Caco-2 (cell line): ENCODE measurements around the gene HOXB6. TPM values are rescaled to one million over a fixed set of nuclear protein-coding genes. Genes with fewer than 3 reads are reported as not detected.

Experiments
- BruUV-seq: library from RNA; stranded (reverse); fragments of 400-500 nt; replicated peaks from 2 replicates; lab custom pipeline; 2021; lab: Mats Ljungman, UMichigan
- CTCF ChIA-PET: fragments of 300-600 bp; sonication (Branson Sonifier 250); formaldehyde crosslinking; loops from one replicate; lab custom pipeline; 2022; ENCODE audit warnings: antibody characterized with exemption; lab: Charles Lee
- POLR2A ChIA-PET: fragments of 300-600 bp; sonication (Branson Sonifier 250); formaldehyde crosslinking; loops from one replicate; lab custom pipeline; 2022; ENCODE audit warnings: antibody characterized with exemption; lab: Charles Lee
- DNase-seq, 2 experiments: peaks; one replicate each; pipeline versions ENCODE4 v3.0.0 to v3.0.0-alpha.2; 2020 to 2022
- H3K27me3 ChIP-seq: replicated peaks from 2 replicates; pipeline ENCODE4 v1.6.0; 2011; ENCODE audit warnings: low read length; ENCODE audit not compliant: control insufficient read depth, insufficient read depth
- H3K36me3 ChIP-seq: 2 replicates; pipeline ENCODE4 v1.5.1; 2011; ENCODE audit warnings: low read length; ENCODE audit not compliant: control insufficient read depth, insufficient read depth
- H3K4me1 ChIP-seq: fragments of 250-450 bp; sonication (Bioruptor Pico); 2 replicates; pipeline ENCODE4 v1.5.1; 2020; ENCODE audit warnings: mild to moderate bottlenecking
- H3K4me3 ChIP-seq: 2 replicates; pipeline ENCODE4 v1.5.1; 2011; ENCODE audit warnings: low read depth, mild to moderate bottlenecking, control low read depth, low read length
- H3K9me3 ChIP-seq: fragments of 250-450 bp; sonication (Bioruptor Pico); 2 replicates; pipeline ENCODE4 v1.5.1; 2020; ENCODE audit warnings: mild to moderate bottlenecking, moderate library complexity
- H3K27ac Mint-ChIP-seq: one replicate; pipeline ENCODE4 v1.8.0; 2022; ENCODE audit warnings: mixed read lengths; ENCODE audit not compliant: unreplicated experiment
- H3K27me3 Mint-ChIP-seq: one replicate; pipeline ENCODE4 v1.8.0; 2022; ENCODE audit warnings: mixed read lengths; ENCODE audit not compliant: insufficient read depth, unreplicated experiment
- H3K36me3 Mint-ChIP-seq: one replicate; pipeline ENCODE4 v1.8.0; 2022; ENCODE audit warnings: mild to moderate bottlenecking, mixed read lengths; ENCODE audit not compliant: insufficient read depth, unreplicated experiment
- H3K4me1 Mint-ChIP-seq: one replicate; pipeline ENCODE4 v1.8.0; 2022; ENCODE audit warnings: low read depth, mixed read lengths; ENCODE audit not compliant: unreplicated experiment
- H3K4me3 Mint-ChIP-seq: one replicate; pipeline ENCODE4 v1.8.0; 2022; ENCODE audit warnings: mild to moderate bottlenecking, moderate library complexity, mixed read lengths; ENCODE audit not compliant: unreplicated experiment
- H3K9me3 Mint-ChIP-seq: one replicate; pipeline ENCODE4 v1.8.0; 2022; ENCODE audit warnings: mixed read lengths; ENCODE audit not compliant: unreplicated experiment
- intact Hi-C: fragments of 100-400 bp; cut with micrococcal nuclease; formaldehyde crosslinking; loops from one replicate; pipeline ENCODE4 v1.10.0; 2022; ENCODE audit not compliant: unreplicated experiment
- microRNA-seq: library from miRNA; unstranded; fragments of <30 nt; microRNA quantifications from one replicate; pipeline ENCODE4 v1.2.0, GENCODE V29; 2022
- total RNA-seq: library from RNA; stranded (reverse); gene quantifications from 2 replicates; pipeline ENCODE4 v1.2.3, GENCODE V29; 2022
- TF ChIP-seq, protein P1 (sequence below), 2 experiments: fragments of 200-600 bp in 1 of 2; IDR thresholded peaks; 1 replicate in 1 of 2; 2 replicates in 1 of 2; pipeline versions ENCODE4 v1.5.1 to v1.8.0; 2011 to 2022; ENCODE audit warnings: antibody characterized with exemption in 1 of 2, control low read depth in 1 of 2, inconsistent platforms in 1 of 2, low read depth in 1 of 2, low read length in 1 of 2, mild to moderate bottlenecking in 1 of 2, moderate library complexity in 1 of 2; ENCODE audit not compliant: insufficient read depth in 1 of 2, severe bottlenecking in 1 of 2, unreplicated experiment in 1 of 2

Gene HOXB6
- total RNA-seq, 1 experiment from 2014 or later: 1.9 TPM

DNA sequence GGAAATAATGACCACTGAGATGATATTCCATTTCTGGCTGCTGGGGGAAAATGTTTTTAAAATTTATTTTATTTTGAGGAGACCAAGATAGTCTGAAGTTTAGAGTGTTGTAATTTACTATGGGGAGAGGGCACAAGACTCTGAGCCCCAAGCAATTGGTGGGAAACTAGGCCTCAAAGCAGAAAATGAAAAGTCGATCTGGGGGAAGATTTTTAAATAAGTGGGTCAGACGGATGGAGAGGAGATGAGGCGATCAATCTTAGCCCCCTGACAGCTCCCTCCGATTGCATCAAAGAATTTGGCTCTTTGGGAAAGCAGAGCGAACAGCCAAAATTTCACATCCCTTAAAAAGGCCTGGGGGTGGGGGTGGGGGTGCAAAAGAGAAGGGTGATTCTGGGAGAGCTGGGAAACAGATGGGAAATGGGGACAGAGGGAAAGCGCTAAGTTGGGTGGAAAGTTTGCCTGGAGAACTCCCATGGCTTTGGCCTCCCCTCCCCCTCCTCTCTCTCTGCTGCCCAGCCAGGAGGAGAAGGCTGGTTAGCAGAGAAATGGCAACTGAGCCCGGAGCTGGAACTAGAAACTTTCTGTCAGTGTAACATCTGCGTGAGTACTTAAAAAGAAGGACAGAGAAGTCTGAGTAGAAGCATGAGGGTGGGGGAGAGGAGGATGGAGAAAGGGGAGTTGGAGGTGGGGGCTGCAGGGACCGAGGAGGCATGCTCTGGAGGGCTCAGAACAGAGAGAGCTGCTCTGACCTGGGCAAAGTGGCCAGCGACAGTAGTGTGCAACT, 58.5 kb downstream of the HOXB6 start:
- H3K9me3 Mint-ChIP-seq: no peaks in the 10 kb centered on the region
- H3K27me3 Mint-ChIP-seq: peaks cover 5% of the 10 kb centered on the region
- intact Hi-C loops: no loop called here
- H3K27me3 ChIP-seq: no peaks in the 10 kb centered on the region
- H3K4me1 ChIP-seq: peaks cover 10% of the 10 kb centered on the region; the same call in 1 of the 2 replicates
- no peak overlapping the region for H3K4me3 Mint-ChIP-seq
- no peak for DNase-seq
- H3K9me3 ChIP-seq: no peaks in the 10 kb centered on the region
- H3K36me3 ChIP-seq: no peaks in the 10 kb centered on the region
- POLR2A ChIA-PET: interaction anchor here (0.5 to 0.6 kb wide), 2 partner anchors 57 to 157 kb away, joined by 6 to 7 read pairs; no protein-coding TSS in a partner anchor
- CTCF ChIA-PET: interaction anchor here (0.8 to 1.6 kb wide), 6 partner anchors 28 to 56 kb away, joined by 3 to 17 read pairs (median 5); no protein-coding TSS in a partner anchor
- TF ChIP-seq, protein P1, sequence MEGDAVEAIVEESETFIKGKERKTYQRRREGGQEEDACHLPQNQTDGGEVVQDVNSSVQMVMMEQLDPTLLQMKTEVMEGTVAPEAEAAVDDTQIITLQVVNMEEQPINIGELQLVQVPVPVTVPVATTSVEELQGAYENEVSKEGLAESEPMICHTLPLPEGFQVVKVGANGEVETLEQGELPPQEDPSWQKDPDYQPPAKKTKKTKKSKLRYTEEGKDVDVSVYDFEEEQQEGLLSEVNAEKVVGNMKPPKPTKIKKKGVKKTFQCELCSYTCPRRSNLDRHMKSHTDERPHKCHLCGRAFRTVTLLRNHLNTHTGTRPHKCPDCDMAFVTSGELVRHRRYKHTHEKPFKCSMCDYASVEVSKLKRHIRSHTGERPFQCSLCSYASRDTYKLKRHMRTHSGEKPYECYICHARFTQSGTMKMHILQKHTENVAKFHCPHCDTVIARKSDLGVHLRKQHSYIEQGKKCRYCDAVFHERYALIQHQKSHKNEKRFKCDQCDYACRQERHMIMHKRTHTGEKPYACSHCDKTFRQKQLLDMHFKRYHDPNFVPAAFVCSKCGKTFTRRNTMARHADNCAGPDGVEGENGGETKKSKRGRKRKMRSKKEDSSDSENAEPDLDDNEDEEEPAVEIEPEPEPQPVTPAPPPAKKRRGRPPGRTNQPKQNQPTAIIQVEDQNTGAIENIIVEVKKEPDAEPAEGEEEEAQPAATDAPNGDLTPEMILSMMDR (IDR thresholded peaks at IDR 0.05; ENCODE audit: insufficient read depth in 1 of 2, low read depth in 1 of 2, low read length in 1 of 2, severe bottlenecking in 1 of 2, unreplicated experiment in 1 of 2): no peak
- no peaks in the 10 kb centered on the region for H3K36me3 Mint-ChIP-seq
- H3K4me1 Mint-ChIP-seq: peaks cover 11% of the 10 kb centered on the region
- no peak overlapping the region for H3K27ac Mint-ChIP-seq
- no peak overlapping the region for H3K4me3 ChIP-seq
- BruUV-seq: no TSS peak

Small RNA genes within 50 kb of the gene (microRNA-seq; reads per million reads assigned to microRNA genes)
- gene MIR196A1: 1.3 reads per million

Other genes starting within 250 kb of the HOXB6 start
- gene SKAP1, start 174.8 kb downstream of the HOXB6 start, total RNA-seq: 0.70 and 1.5 TPM in 2 replicates
- gene HOXB1, start 74.0 kb downstream of the HOXB6 start, total RNA-seq: not detected in 2 replicates
- gene HOXB2, start 59.9 kb downstream of the HOXB6 start, total RNA-seq: 0.65 and 1.1 TPM in 2 replicates
- gene HOXB4, start 26.6 kb downstream of the HOXB6 start, total RNA-seq: 3.4 and 3.9 TPM in 2 replicates
- gene HOXB3, start 14.7 kb downstream of the HOXB6 start, total RNA-seq: 7.2 and 10.1 TPM in 2 replicates
- not detected in 2 replicates for gene HOXB5, start 11.2 kb downstream of the HOXB6 start, total RNA-seq
- gene HOXB7, start 6.0 kb upstream of the HOXB6 start, total RNA-seq: 23.7 and 28.2 TPM in 2 replicates
- gene HOXB8, start 10.3 kb upstream of the HOXB6 start, total RNA-seq: 0.39 and 1.2 TPM in 2 replicates
- 4.5 and 5.4 TPM in 2 replicates for gene HOXB9, start 21.4 kb upstream of the HOXB6 start, total RNA-seq
- not detected in 2 replicates for gene PRAC1, start 117.5 kb upstream of the HOXB6 start, total RNA-seq
- not detected in 2 replicates for gene PRAC2, start 118.2 kb upstream of the HOXB6 start, total RNA-seq
- 4.3 and 5.5 TPM in 2 replicates for gene HOXB13, start 123.8 kb upstream of the HOXB6 start, total RNA-seq
- gene TTLL6, start 212.2 kb upstream of the HOXB6 start, total RNA-seq: 0.16 and 0.81 TPM in 2 replicates
- gene CALCOCO2, start 226.0 kb upstream of the HOXB6 start, total RNA-seq: 233 and 251 TPM in 2 replicates